Kidney tubule cell (primary cell): ENCODE results near the gene SYNGR1.

Experiments
- DNase-seq: peaks from one replicate; pipeline ENCODE4 v3.0.0-alpha.2; 2018; ENCODE audit warnings: low spot score

SYNGR1 gene

GRCh38 chr22:39349967-39350726 lies at the start of gene SYNGR1:
Gene SYNGR1, plus strand, starts transcription at chr22:39349991. Its CDS starts 20 bp downstream, at chr22:39350011.
- DNase-seq: no peak

- DNase-seq: peak; percentile 20
Observed at GRCh38 chr22:39300186-39300830, 49.5 kb upstream of the SYNGR1 start.

- no peak for DNase-seq
Observed at GRCh38 chr22:39301108-39301507, 48.7 kb upstream of the SYNGR1 start.

- no peak for DNase-seq
Observed at GRCh38 chr22:39301926-39302325, 47.9 kb upstream of the SYNGR1 start.

GRCh38 chr22:39302431-39302960 lies 47.3 kb upstream of the SYNGR1 start:
- DNase-seq: no peak

- no peak for DNase-seq
Observed at GRCh38 chr22:39303358-39303757, 46.4 kb upstream of the SYNGR1 start.

GRCh38 chr22:39303892-39304671 lies 45.7 kb upstream of the SYNGR1 start:
- no peak for DNase-seq

GRCh38 chr22:39306456-39307361 lies 43.1 kb upstream of the SYNGR1 start:
- peak; percentile 27 for DNase-seq

GRCh38 chr22:39308614-39309363 lies 41.0 kb upstream of the SYNGR1 start:
- peak; percentile 89 for DNase-seq

- peak; percentile 50 for DNase-seq
Observed at GRCh38 chr22:39309364-39309861, 40.4 kb upstream of the SYNGR1 start.

GRCh38 chr22:39309881-39310714 lies 39.7 kb upstream of the SYNGR1 start:
- peak; percentile 91 for DNase-seq

- DNase-seq: peak; percentile 57
Observed at GRCh38 chr22:39311592-39312400, 38.0 kb upstream of the SYNGR1 start.

- no peak for DNase-seq
Observed at GRCh38 chr22:39312410-39312809, 37.4 kb upstream of the SYNGR1 start.

- DNase-seq: no peak
Observed at GRCh38 chr22:39313258-39314001, 36.4 kb upstream of the SYNGR1 start.

GRCh38 chr22:39314251-39314971 lies 35.4 kb upstream of the SYNGR1 start:
- DNase-seq: peak; percentile 22

- no peak for DNase-seq
Observed at GRCh38 chr22:39315389-39315788, 34.4 kb upstream of the SYNGR1 start.

- peak; percentile 95 for DNase-seq
Observed at GRCh38 chr22:39316440-39317083, 33.2 kb upstream of the SYNGR1 start.
